ENCODE results near the gene ERO1A.

ERO1A gene

DNA sequence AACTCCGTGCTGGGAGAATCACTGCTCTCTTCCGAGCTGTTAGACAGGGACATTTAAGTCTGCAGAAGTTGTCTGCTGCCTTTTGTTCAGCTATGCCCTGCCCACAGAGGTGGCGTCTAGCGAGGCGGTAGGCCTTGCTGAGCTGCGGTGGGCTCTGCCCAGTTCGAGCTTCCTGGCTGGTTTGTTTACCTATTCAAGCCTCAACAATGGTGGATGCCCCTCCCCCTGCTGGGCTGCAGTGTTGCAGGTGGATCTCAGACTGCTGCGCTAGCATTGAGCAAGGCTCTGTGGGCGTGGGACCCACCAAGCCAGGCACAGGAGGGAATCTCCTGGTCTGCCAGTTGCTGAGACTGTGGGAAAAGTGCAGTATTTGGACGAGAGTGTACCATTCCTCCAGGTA is 99.0 kb downstream of the ERO1A start:
- Histone ChIP-seq H3K27ac (ENCODE audit: extremely low read depth, low read depth, low read length) (no peak overlapping the region), H3K36me3 (ENCODE audit: control insufficient read depth in 2 of 2, insufficient read depth in 1 of 2, low read length in 2 of 2) (no peaks in the 10 kb centered on the region), H3K4me3 (ENCODE audit: low read depth, low read length) (no peak overlapping the region), H3K4me1 (ENCODE audit: control insufficient read depth, insufficient read depth, low read length) (no peaks in the 10 kb centered on the region), H3K9me3 (ENCODE audit: control insufficient read depth, insufficient read depth, low read depth, low read length) (no peaks in the 10 kb centered on the region)
- TF ChIP-seq ZNF354C (tag by site-specific recombination; IDR thresholded peaks at IDR 0.05; ENCODE audit: borderline replicate concordance, low read depth) = no peak
- TF ChIP-seq ZNF792 (tag by site-specific recombination; IDR thresholded peaks at IDR 0.05) = no peak
- TF ChIP-seq, protein P1, sequence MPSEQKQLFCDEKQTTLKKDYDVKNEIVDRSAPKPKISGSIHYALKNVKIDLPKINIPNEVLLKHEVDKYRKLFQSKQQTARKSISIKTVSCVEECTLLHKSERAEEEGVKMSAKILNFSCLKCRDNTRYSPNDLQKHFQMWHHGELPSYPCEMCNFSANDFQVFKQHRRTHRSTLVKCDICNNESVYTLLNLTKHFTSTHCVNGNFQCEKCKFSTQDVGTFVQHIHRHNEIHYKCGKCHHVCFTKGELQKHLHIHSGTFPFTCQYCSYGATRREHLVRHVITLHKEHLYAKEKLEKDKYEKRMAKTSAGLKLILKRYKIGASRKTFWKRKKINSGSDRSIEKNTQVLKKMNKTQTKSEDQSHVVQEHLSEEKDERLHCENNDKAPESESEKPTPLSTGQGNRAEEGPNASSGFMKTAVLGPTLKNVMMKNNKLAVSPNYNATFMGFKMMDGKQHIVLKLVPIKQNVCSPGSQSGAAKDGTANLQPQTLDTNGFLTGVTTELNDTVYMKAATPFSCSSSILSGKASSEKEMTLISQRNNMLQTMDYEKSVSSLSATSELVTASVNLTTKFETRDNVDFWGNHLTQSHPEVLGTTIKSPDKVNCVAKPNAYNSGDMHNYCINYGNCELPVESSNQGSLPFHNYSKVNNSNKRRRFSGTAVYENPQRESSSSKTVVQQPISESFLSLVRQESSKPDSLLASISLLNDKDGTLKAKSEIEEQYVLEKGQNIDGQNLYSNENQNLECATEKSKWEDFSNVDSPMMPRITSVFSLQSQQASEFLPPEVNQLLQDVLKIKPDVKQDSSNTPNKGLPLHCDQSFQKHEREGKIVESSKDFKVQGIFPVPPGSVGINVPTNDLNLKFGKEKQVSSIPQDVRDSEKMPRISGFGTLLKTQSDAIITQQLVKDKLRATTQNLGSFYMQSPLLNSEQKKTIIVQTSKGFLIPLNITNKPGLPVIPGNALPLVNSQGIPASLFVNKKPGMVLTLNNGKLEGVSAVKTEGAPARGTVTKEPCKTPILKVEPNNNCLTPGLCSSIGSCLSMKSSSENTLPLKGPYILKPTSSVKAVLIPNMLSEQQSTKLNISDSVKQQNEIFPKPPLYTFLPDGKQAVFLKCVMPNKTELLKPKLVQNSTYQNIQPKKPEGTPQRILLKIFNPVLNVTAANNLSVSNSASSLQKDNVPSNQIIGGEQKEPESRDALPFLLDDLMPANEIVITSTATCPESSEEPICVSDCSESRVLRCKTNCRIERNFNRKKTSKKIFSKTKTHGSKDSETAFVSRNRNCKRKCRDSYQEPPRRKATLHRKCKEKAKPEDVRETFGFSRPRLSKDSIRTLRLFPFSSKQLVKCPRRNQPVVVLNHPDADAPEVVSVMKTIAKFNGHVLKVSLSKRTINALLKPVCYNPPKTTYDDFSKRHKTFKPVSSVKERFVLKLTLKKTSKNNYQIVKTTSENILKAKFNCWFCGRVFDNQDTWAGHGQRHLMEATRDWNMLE (tag by site-specific recombination; conservative IDR thresholded peaks at IDR 0.05; ENCODE audit: low read depth) = no peak
- TF ChIP-seq ZNF223 (tag by site-specific recombination; IDR thresholded peaks at IDR 0.05) = no peak
- TF ChIP-seq ZNF707 (tag by site-specific recombination; IDR thresholded peaks at IDR 0.05) = no peak
- TF ChIP-seq, protein P2, sequence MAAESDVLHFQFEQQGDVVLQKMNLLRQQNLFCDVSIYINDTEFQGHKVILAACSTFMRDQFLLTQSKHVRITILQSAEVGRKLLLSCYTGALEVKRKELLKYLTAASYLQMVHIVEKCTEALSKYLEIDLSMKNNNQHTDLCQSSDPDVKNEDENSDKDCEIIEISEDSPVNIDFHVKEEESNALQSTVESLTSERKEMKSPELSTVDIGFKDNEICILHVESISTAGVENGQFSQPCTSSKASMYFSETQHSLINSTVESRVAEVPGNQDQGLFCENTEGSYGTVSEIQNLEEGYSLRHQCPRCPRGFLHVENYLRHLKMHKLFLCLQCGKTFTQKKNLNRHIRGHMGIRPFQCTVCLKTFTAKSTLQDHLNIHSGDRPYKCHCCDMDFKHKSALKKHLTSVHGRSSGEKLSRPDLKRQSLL (tag by site-specific recombination; IDR thresholded peaks at IDR 0.05) = no peak
- no peak for TF ChIP-seq ZNF416 (tag by site-specific recombination; IDR thresholded peaks at IDR 0.05)
- TF ChIP-seq OSR2 (tag by site-specific recombination; IDR thresholded peaks at IDR 0.05) = no peak
- TF ChIP-seq ZSCAN30 (tag by site-specific recombination; IDR thresholded peaks at IDR 0.05) = no peak
- no peak for TF ChIP-seq ZNF555 (tag by site-specific recombination; conservative IDR thresholded peaks at IDR 0.05)
- TF ChIP-seq YY1 (tag by site-specific recombination; IDR thresholded peaks at IDR 0.05) = no peak
- TF ChIP-seq ZNF76 (tag by site-specific recombination; IDR thresholded peaks at IDR 0.05; ENCODE audit: borderline replicate concordance, low read depth) = no peak
- no peak for TF ChIP-seq ZNF121 (tag by site-specific recombination; IDR thresholded peaks at IDR 0.05)
- TF ChIP-seq REPIN1 (tag by site-specific recombination; IDR thresholded peaks at IDR 0.05; ENCODE audit: low read depth) = no peak
- TF ChIP-seq ZNF837 (tag by site-specific recombination; IDR thresholded peaks at IDR 0.05) = no peak
- TF ChIP-seq ZBTB1 (tag by site-specific recombination; IDR thresholded peaks at IDR 0.05) = no peak
- no peak for TF ChIP-seq SP3 (tag by site-specific recombination; IDR thresholded peaks at IDR 0.05)
- no peak for TF ChIP-seq ZNF112 (tag by site-specific recombination; IDR thresholded peaks at IDR 0.05)
- TF ChIP-seq ZNF514 (tag by site-specific recombination; IDR thresholded peaks at IDR 0.05) = no peak
- ChIA-PET CTCF (no interaction called here), POLR2A (no interaction called here)

DNA sequence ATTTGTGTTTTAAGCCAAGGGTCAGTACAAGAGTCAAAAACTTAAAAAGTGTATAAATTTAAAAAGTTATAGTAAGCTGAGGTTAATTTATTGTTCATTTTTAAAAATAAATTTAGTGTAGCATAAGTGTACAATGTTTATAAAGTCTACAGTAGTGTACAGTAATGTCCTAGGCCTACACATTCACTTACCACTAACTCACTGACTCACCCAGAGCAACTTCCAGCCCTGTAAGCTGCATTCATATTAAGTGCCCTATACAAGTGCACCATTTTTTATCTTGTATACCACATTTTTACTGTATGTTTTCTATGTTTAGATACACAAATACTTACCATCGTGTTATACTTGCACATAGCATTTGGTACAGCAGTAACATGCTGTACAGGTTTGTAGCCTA is 105.0 kb downstream of the ERO1A start:
- H3K9me3 ChIP-seq (ENCODE audit: control insufficient read depth, insufficient read depth, low read depth, low read length) = no peaks in the 10 kb centered on the region
- ChIA-PET CTCF (interaction anchor here (0.6 kb wide), 1 partner anchor 11 kb away, joined by 3 read pairs; no protein-coding TSS in a partner anchor), POLR2A (no interaction called here)
- no peak for TF ChIP-seq ZNF473 (tag by site-specific recombination; IDR thresholded peaks at IDR 0.05)
- no peak for TF ChIP-seq ZNF558 (tag by site-specific recombination; IDR thresholded peaks at IDR 0.05)
- TF ChIP-seq ZNF555 (tag by site-specific recombination; conservative IDR thresholded peaks at IDR 0.05) = no peak
- TF ChIP-seq ZNF830 (tag by site-specific recombination; IDR thresholded peaks at IDR 0.05; ENCODE audit: low read depth) = no peak
- TF ChIP-seq ZXDB (tag by site-specific recombination; IDR thresholded peaks at IDR 0.05) = no peak
- no peak for TF ChIP-seq ZNF266 (tag by site-specific recombination; IDR thresholded peaks at IDR 0.05; ENCODE audit: low read depth)
- TF ChIP-seq KLF8 (tag by site-specific recombination; IDR thresholded peaks at IDR 0.05) = no peak
- TF ChIP-seq, protein P3, sequence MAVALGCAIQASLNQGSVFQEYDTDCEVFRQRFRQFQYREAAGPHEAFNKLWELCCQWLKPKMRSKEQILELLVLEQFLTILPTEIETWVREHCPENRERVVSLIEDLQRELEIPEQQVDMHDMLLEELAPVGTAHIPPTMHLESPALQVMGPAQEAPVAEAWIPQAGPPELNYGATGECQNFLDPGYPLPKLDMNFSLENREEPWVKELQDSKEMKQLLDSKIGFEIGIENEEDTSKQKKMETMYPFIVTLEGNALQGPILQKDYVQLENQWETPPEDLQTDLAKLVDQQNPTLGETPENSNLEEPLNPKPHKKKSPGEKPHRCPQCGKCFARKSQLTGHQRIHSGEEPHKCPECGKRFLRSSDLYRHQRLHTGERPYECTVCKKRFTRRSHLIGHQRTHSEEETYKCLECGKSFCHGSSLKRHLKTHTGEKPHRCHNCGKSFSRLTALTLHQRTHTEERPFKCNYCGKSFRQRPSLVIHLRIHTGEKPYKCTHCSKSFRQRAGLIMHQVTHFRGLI (tag by site-specific recombination; IDR thresholded peaks at IDR 0.05) = no peak
- TF ChIP-seq SCRT1 (tag by site-specific recombination; IDR thresholded peaks at IDR 0.05; ENCODE audit: borderline replicate concordance) = no peak
- TF ChIP-seq ZNF138 (tag by site-specific recombination; IDR thresholded peaks at IDR 0.05; ENCODE audit: borderline replicate concordance) = no peak
- TF ChIP-seq, protein P4, sequence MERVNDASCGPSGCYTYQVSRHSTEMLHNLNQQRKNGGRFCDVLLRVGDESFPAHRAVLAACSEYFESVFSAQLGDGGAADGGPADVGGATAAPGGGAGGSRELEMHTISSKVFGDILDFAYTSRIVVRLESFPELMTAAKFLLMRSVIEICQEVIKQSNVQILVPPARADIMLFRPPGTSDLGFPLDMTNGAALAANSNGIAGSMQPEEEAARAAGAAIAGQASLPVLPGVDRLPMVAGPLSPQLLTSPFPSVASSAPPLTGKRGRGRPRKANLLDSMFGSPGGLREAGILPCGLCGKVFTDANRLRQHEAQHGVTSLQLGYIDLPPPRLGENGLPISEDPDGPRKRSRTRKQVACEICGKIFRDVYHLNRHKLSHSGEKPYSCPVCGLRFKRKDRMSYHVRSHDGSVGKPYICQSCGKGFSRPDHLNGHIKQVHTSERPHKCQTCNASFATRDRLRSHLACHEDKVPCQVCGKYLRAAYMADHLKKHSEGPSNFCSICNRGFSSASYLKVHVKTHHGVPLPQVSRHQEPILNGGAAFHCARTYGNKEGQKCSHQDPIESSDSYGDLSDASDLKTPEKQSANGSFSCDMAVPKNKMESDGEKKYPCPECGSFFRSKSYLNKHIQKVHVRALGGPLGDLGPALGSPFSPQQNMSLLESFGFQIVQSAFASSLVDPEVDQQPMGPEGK (tag by site-specific recombination; IDR thresholded peaks at IDR 0.05) = no peak

More for the DNA sequence above, 105.0 kb downstream of the ERO1A start:
- no peaks in the 10 kb centered on the region for H3K4me1 ChIP-seq (ENCODE audit: control insufficient read depth, insufficient read depth, low read length)
- H3K4me3 ChIP-seq (ENCODE audit: low read depth, low read length) = no peak overlapping the region
- H3K36me3 ChIP-seq (ENCODE audit: control insufficient read depth in 2 of 2, insufficient read depth in 1 of 2, low read length in 2 of 2) = no peaks in the 10 kb centered on the region
- H3K27ac ChIP-seq (ENCODE audit: extremely low read depth, low read depth, low read length) = no peak overlapping the region

Measured in HEK293 (cell line).